GM12891 (cell line): ENCODE results near the gene NEURL1B.

Experiments used
- POLR2A ChIP-seq: IDR thresholded peaks from 2 replicates; pipeline ENCODE4 v1.6.1; 2011; ENCODE audit warnings: low read depth, low read length, control low read depth
- POLR2AphosphoS5 ChIP-seq: IDR thresholded peaks from 2 replicates; pipeline ENCODE4 v1.6.1; 2011; ENCODE audit warnings: low read depth, low read length, control low read depth
- POU2F2 ChIP-seq: IDR thresholded peaks from 2 replicates; pipeline ENCODE4 v1.6.1; 2011; ENCODE audit warnings: low read depth, mild to moderate bottlenecking, control low read depth, low read length, moderate library complexity
- SPI1 ChIP-seq: IDR thresholded peaks from 2 replicates; pipeline ENCODE4 v1.6.1; 2011; ENCODE audit warnings: low read depth, low read length, control low read depth
- TAF1 ChIP-seq: IDR thresholded peaks from 2 replicates; pipeline ENCODE4 v1.6.1; 2011; ENCODE audit warnings: low read depth, low read length, control low read depth

- TF ChIP-seq POLR2AphosphoS5 (no peak), TAF1 (no peak), POLR2A (no peak), SPI1 (no peak), POU2F2 (no peak)
Measured at GRCh38 chr5:172692451-172692850, 51.4 kb downstream of the NEURL1B start.
